CD14-positive monocyte (primary cell): ENCODE data around the gene POLDIP3. TPM values are rescaled to one million over a fixed set of nuclear protein-coding genes. Genes with fewer than 3 reads are reported as not detected.

Experiments used
- DNase-seq, 3 donors: peaks; one replicate each; pipeline ENCODE4 v3.0.0-alpha.2; 2011 to 2022
- H2AFZ ChIP-seq: 2 replicates; pipeline ENCODE4 v1.6.0; 2012; ENCODE audit warnings: mild to moderate bottlenecking, low read depth, low read length, inconsistent platforms; ENCODE audit not compliant: insufficient read depth, poor library complexity, severe bottlenecking
- H3K27ac ChIP-seq, 2 donors: 1 replicate in 1 of 2; 2 replicates in 1 of 2; pipeline ENCODE4 v1.5.1; 2012 to 2013; ENCODE audit warnings: low read length in 2 of 2, control low read depth in 1 of 2, inconsistent platforms in 1 of 2, low read depth in 1 of 2, mild to moderate bottlenecking in 1 of 2
- H3K27me3 ChIP-seq, 2 donors: one replicate each; pipeline versions ENCODE4 v1.6.0 to v1.6.1; 2011 to 2013; ENCODE audit warnings: low read length in 2 of 2; ENCODE audit not compliant: control insufficient read depth in 2 of 2, insufficient read depth in 2 of 2
- H3K36me3 ChIP-seq, 2 donors: replicated peaks in 1 of 2; 1 replicate in 1 of 2; 2 replicates in 1 of 2; pipeline versions ENCODE4 v1.5.1 to v1.6.1; 2012 to 2013; ENCODE audit warnings: low read length in 2 of 2, control low read depth in 1 of 2, inconsistent platforms in 1 of 2, mild to moderate bottlenecking in 1 of 2; ENCODE audit not compliant: insufficient read depth in 2 of 2, control insufficient read depth in 1 of 2
- H3K4me1 ChIP-seq, 2 donors: 1 replicate in 1 of 2; 2 replicates in 1 of 2; pipeline versions ENCODE4 v1.5.1 to v1.6.1; 2012 to 2013; ENCODE audit warnings: low read length in 2 of 2, control low read depth in 1 of 2, inconsistent platforms in 1 of 2, mild to moderate bottlenecking in 1 of 2, moderate library complexity in 1 of 2; ENCODE audit not compliant: insufficient read depth in 2 of 2, control insufficient read depth in 1 of 2
- H3K4me2 ChIP-seq: replicated peaks from 2 replicates; pipeline ENCODE3; 2012; ENCODE audit warnings: low read length, moderate library complexity, mild to moderate bottlenecking; ENCODE audit not compliant: poor library complexity, severe bottlenecking; ENCODE audit errors: extremely low read depth
- H3K4me3 ChIP-seq, 3 experiments: fragments of 200-600 bp in 1 of 3; sonication (generic) in 1 of 3; replicated peaks in 1 of 3; 1 replicate in 2 of 3; 2 replicates in 1 of 3; pipeline ENCODE4 v1.5.1; 2011 to 2013; ENCODE audit warnings: low read length in 3 of 3, mild to moderate bottlenecking in 3 of 3, control low read depth in 2 of 3, low read depth in 2 of 3, inconsistent platforms in 1 of 3, moderate library complexity in 1 of 3
- H3K79me2 ChIP-seq: 2 replicates; pipeline ENCODE4 v1.6.0; 2012; ENCODE audit warnings: mild to moderate bottlenecking, control low read depth, inconsistent platforms, low read length, moderate library complexity; ENCODE audit not compliant: insufficient read depth
- H3K9ac ChIP-seq: 2 replicates; pipeline ENCODE4 v1.6.0; 2017; ENCODE audit warnings: low read length, mild to moderate bottlenecking; ENCODE audit not compliant: insufficient read depth, poor library complexity, severe bottlenecking
- H3K9me3 ChIP-seq, 2 donors: replicated peaks in 1 of 2; 1 replicate in 1 of 2; 2 replicates in 1 of 2; pipeline versions ENCODE4 v1.5.1 to v1.6.1; 2012 to 2013; ENCODE audit warnings: low read length in 2 of 2, control low read depth in 1 of 2; ENCODE audit not compliant: control insufficient read depth in 1 of 2, insufficient read depth in 1 of 2
- H4K20me1 ChIP-seq: 2 replicates; pipeline ENCODE4 v1.6.0; 2012; ENCODE audit warnings: mild to moderate bottlenecking, low read length, control low read depth, moderate library complexity; ENCODE audit not compliant: insufficient read depth
- H3K27ac Mint-ChIP-seq, 7 donors: one replicate each; pipeline ENCODE4 v1.8.0; 2020; ENCODE audit warnings: mild to moderate bottlenecking in 7 of 7, mixed read lengths in 7 of 7, moderate library complexity in 6 of 7, inconsistent platforms in 2 of 7
- H3K27me3 Mint-ChIP-seq, 3 donors: one replicate each; pipeline ENCODE4 v1.8.0; 2021 to 2022; ENCODE audit warnings: low read depth in 3 of 3, mild to moderate bottlenecking in 3 of 3, mixed read lengths in 3 of 3, moderate library complexity in 3 of 3, inconsistent platforms in 1 of 3
- H3K36me3 Mint-ChIP-seq, 2 donors: one replicate each; pipeline ENCODE4 v1.8.0; 2020; ENCODE audit warnings: mixed read lengths in 2 of 2, inconsistent platforms in 1 of 2, mild to moderate bottlenecking in 1 of 2
- H3K4me1 Mint-ChIP-seq: one replicate; pipeline ENCODE4 v1.8.0; 2020; ENCODE audit warnings: mild to moderate bottlenecking, mixed read lengths
- H3K4me3 Mint-ChIP-seq, 2 donors: one replicate each; pipeline ENCODE4 v1.8.0; 2020; ENCODE audit warnings: mild to moderate bottlenecking in 2 of 2, mixed read lengths in 2 of 2, moderate library complexity in 1 of 2
- H3K9me3 Mint-ChIP-seq, 7 donors: one replicate each; pipeline ENCODE4 v1.8.0; 2020 to 2022; ENCODE audit warnings: mixed read lengths in 7 of 7, mild to moderate bottlenecking in 6 of 7, moderate library complexity in 6 of 7, inconsistent platforms in 2 of 7
- CTCF ChIP-seq: fragments of 200-600 bp; IDR thresholded peaks from one replicate; pipeline ENCODE4 v1.8.0; 2022; ENCODE audit warnings: antibody characterized with exemption, mild to moderate bottlenecking
- WGBS: methylation state at CpG from one replicate; pipeline ENCODE4 v1.1.5; 2013; ENCODE audit warnings: missing lambda C conversion rate; ENCODE audit not compliant: insufficient coverage; 5-methylcytosine and 5-hydroxymethylcytosine counted together
- intact Hi-C, 2 donors: fragments of 100-400 bp; cut with micrococcal nuclease; formaldehyde crosslinking; loops; one replicate each; pipeline versions ENCODE4 v1.15.0 to v1.15.1; 2023
- polyA plus RNA-seq, 3 donors: library from polyadenylated mRNA; depleted of rRNA in 1 of 3; unstranded in 2 of 3; stranded (reverse) in 1 of 3; fragments of 300-500 nt in 2 of 3; fragments of >200 nt in 1 of 3; fragmentation: Illumina TruSeq in 2 of 3; gene quantifications; 1 replicate in 2 of 3; 2 replicates in 1 of 3; pipeline ENCODE4 v1.2.3, GENCODE V29; 2012 to 2021

The POLDIP3 gene
- polyA plus RNA-seq, 3 donors: 46.3 to 55.3 (median 53.8) TPM

- Histone ChIP-seq H2AFZ (no peak overlapping the region), H3K27ac (no peak overlapping the region), H3K4me2 (no peak overlapping the region), H3K4me3 (no peak overlapping the region), H4K20me1 (peaks cover 67% of the 10 kb centered on the region), H3K36me3 (peaks cover 13 to 26% of the 10 kb centered on the region in 2 donors), H3K9ac (no peak overlapping the region), H3K9me3 (no peaks in the 10 kb centered on the region), H3K4me1 (peaks cover 13 to 22% of the 10 kb centered on the region in 2 donors), H3K27me3 (no peaks in the 10 kb centered on the region), H3K79me2 (peaks cover 60% of the 10 kb centered on the region)
- no peak overlapping the region for H3K4me3 Mint-ChIP-seq
- H3K27me3 Mint-ChIP-seq: peaks cover 0 to 3% (median 2%) of the 10 kb centered on the region in 3 donors
- no peak overlapping the region for H3K27ac Mint-ChIP-seq
- no peaks in the 10 kb centered on the region for H3K9me3 Mint-ChIP-seq
- no peak for TF ChIP-seq CTCF
- 88% methylated on average over 7 of the region's 9 CpGs for WGBS
- H3K36me3 Mint-ChIP-seq: peaks cover 14 to 24% of the 10 kb centered on the region in 2 donors
- no peak for DNase-seq
- intact Hi-C loops: no loop called here
- H3K4me1 Mint-ChIP-seq: peaks cover 23% of the 10 kb centered on the region
Measured at GRCh38 chr22:42639541-42640241, 25.0 kb upstream of the POLDIP3 start.

- H3K9me3 ChIP-seq: no peaks in the 10 kb centered on the region
- Mint-ChIP-seq H3K9me3 (no peaks in the 10 kb centered on the region), H3K27me3 (peaks cover 0 to 3% (median 2%) of the 10 kb centered on the region in 3 donors), H3K4me3 (no peak overlapping the region), H3K4me1 (peaks cover 6% of the 10 kb centered on the region), H3K27ac (no peak overlapping the region), H3K36me3 (peaks cover 29 to 46% of the 10 kb centered on the region in 2 donors)
- DNase-seq: no peak
- WGBS: 91% methylated on average over 12 of the region's 12 CpGs
- H2AFZ ChIP-seq: no peak overlapping the region
- no peak overlapping the region for H3K4me2 ChIP-seq
- H3K4me3 ChIP-seq: no peak overlapping the region
- H3K27ac ChIP-seq: no peak overlapping the region
- intact Hi-C loops: no loop called here
- peaks cover 1% of the 10 kb centered on the region in 2 donors for H3K4me1 ChIP-seq
- no peak for TF ChIP-seq CTCF
- H3K27me3 ChIP-seq: no peaks in the 10 kb centered on the region
- H3K9ac ChIP-seq: no peak overlapping the region
- H3K36me3 ChIP-seq: peaks cover 25 to 45% of the 10 kb centered on the region in 2 donors
- H4K20me1 ChIP-seq: peaks cover 46% of the 10 kb centered on the region
- H3K79me2 ChIP-seq: peaks cover 43% of the 10 kb centered on the region
Measured at GRCh38 chr22:42637555-42637954, 22.9 kb upstream of the POLDIP3 start.
